GM21390 (cell line): ENCODE measurements around the gene EDARADD.
"Not testable (repeated sequence)": the region's sequence is repeated elsewhere in the genome, so short reads cannot be mapped to it uniquely, and the experiment has no call there.

Experiments
- ATAC-seq: cut with Tn5 transposase; IDR thresholded peaks from one replicate; pipeline ENCODE4 v1.9.1; 2021; ENCODE audit not compliant: unreplicated experiment

The EDARADD gene

GRCh38 chr1:236426215-236426614 lies 32.1 kb downstream of the EDARADD start:
- no peak for ATAC-seq

GRCh38 chr1:236429715-236430274 lies 35.7 kb downstream of the EDARADD start:
- no peak for ATAC-seq

GRCh38 chr1:236433819-236434315 lies 39.8 kb downstream of the EDARADD start:
- no peak for ATAC-seq

- no peak for ATAC-seq
Observed at GRCh38 chr1:236438614-236439013, 44.5 kb downstream of the EDARADD start.

GRCh38 chr1:236440373-236440772 lies 46.3 kb downstream of the EDARADD start:
- ATAC-seq: no peak

- no peak for ATAC-seq
Observed at GRCh38 chr1:236450779-236451178, 56.7 kb downstream of the EDARADD start.

GRCh38 chr1:236451796-236452373 lies 57.8 kb downstream of the EDARADD start:
- peak; percentile 49 for ATAC-seq

GRCh38 chr1:236455243-236455642 lies 61.2 kb downstream of the EDARADD start:
- ATAC-seq: no peak

- peak; percentile 80 for ATAC-seq
Observed at GRCh38 chr1:236457775-236458174, 63.7 kb downstream of the EDARADD start.

GRCh38 chr1:236458996-236459395 lies 64.9 kb downstream of the EDARADD start:
- no peak for ATAC-seq

- no peak for ATAC-seq
Observed at GRCh38 chr1:236460103-236460502, 66.0 kb downstream of the EDARADD start.

- not testable (repeated sequence) for ATAC-seq
Observed at GRCh38 chr1:236464197-236464596, 70.1 kb downstream of the EDARADD start.

- peak; percentile 38 for ATAC-seq
Observed at GRCh38 chr1:236465231-236465958, 71.3 kb downstream of the EDARADD start.

- ATAC-seq: peak; percentile 89
Observed at GRCh38 chr1:236465959-236466303, 71.8 kb downstream of the EDARADD start.

- ATAC-seq: no peak
Observed at GRCh38 chr1:236467327-236467641, 73.2 kb downstream of the EDARADD start.

GRCh38 chr1:236468625-236469024 lies 74.5 kb downstream of the EDARADD start:
- no peak for ATAC-seq

- ATAC-seq: no peak
Observed at GRCh38 chr1:236469466-236469865, 75.4 kb downstream of the EDARADD start.

GRCh38 chr1:236471096-236471495 lies 77.0 kb downstream of the EDARADD start:
- ATAC-seq: no peak

- no peak for ATAC-seq
Observed at GRCh38 chr1:236471653-236472052, 77.6 kb downstream of the EDARADD start.

- ATAC-seq: no peak
Observed at GRCh38 chr1:236472850-236473788, 79.0 kb downstream of the EDARADD start.

GRCh38 chr1:236476019-236476418 lies 81.9 kb downstream of the EDARADD start:
- no peak for ATAC-seq
